ENCODE measurements around the gene CACFD1. TPM values are rescaled to one million over a fixed set of nuclear protein-coding genes. Genes with fewer than 3 reads are reported as not detected.

The CACFD1 gene
- total RNA-seq, 1 experiment from 2014 or later: 10.6 TPM

GRCh38 chr9:133518706-133519449 is 59.1 kb downstream of the CACFD1 start:
- POLR2A ChIA-PET (ENCODE audit: low non-redundant PET): no interaction called here

GRCh38 chr9:133519693-133520092 is 59.9 kb downstream of the CACFD1 start:
- TF ChIP-seq CTCF (conservative IDR thresholded peaks at IDR 0.05; ENCODE audit: low read depth, low read length) (no peak), EZH2 (IDR thresholded peaks at IDR 0.05; ENCODE audit: borderline replicate concordance, low read depth, low read length, poor library complexity, severe bottlenecking) (no peak)
- no peaks in the 10 kb centered on the region for H3K4me1 ChIP-seq (ENCODE audit: insufficient read depth, low read length, poor library complexity, severe bottlenecking)
- H3K36me3 ChIP-seq (ENCODE audit: insufficient read depth, low read length, poor library complexity, severe bottlenecking): no peaks in the 10 kb centered on the region
- BruUV-seq (replicated peaks): no TSS peak
- H3K27me3 ChIP-seq (replicated peaks; ENCODE audit: insufficient read depth, low read depth, low read length, poor library complexity): no peaks in the 10 kb centered on the region
- no peak for DNase-seq (ENCODE audit: low spot score)
- intact Hi-C loops (cut with micrococcal nuclease; ENCODE audit: unreplicated experiment): no loop called here
- no peaks in the 10 kb centered on the region for H3K9me3 ChIP-seq (ENCODE audit: low read depth, low read length, poor library complexity, severe bottlenecking)
- H3K4me3 ChIP-seq (ENCODE audit: low read depth, low read length, poor library complexity, severe bottlenecking): no peak overlapping the region
- ChIA-PET POLR2A (ENCODE audit: low non-redundant PET) (no interaction called here), CTCF (no interaction called here)
- no peak overlapping the region for H3K27ac ChIP-seq (ENCODE audit: low read depth, low read length, poor library complexity, severe bottlenecking)

More at GRCh38 chr9:133518706-133519449, 59.1 kb downstream of the CACFD1 start:
- no peak for TF ChIP-seq CTCF (conservative IDR thresholded peaks at IDR 0.05; ENCODE audit: low read depth, low read length)
- no peak for TF ChIP-seq EZH2 (IDR thresholded peaks at IDR 0.05; ENCODE audit: borderline replicate concordance, low read depth, low read length, poor library complexity, severe bottlenecking)
- Histone ChIP-seq H3K9me3 (ENCODE audit: low read depth, low read length, poor library complexity, severe bottlenecking) (no peaks in the 10 kb centered on the region), H3K4me1 (ENCODE audit: insufficient read depth, low read length, poor library complexity, severe bottlenecking) (no peaks in the 10 kb centered on the region), H3K27me3 (replicated peaks; ENCODE audit: insufficient read depth, low read depth, low read length, poor library complexity) (no peaks in the 10 kb centered on the region), H3K27ac (ENCODE audit: low read depth, low read length, poor library complexity, severe bottlenecking) (no peak overlapping the region), H3K4me3 (ENCODE audit: low read depth, low read length, poor library complexity, severe bottlenecking) (no peak overlapping the region), H3K36me3 (ENCODE audit: insufficient read depth, low read length, poor library complexity, severe bottlenecking) (no peaks in the 10 kb centered on the region)
- no peak for DNase-seq (ENCODE audit: low spot score)
- intact Hi-C loops (cut with micrococcal nuclease; ENCODE audit: unreplicated experiment): no loop called here
- CTCF ChIA-PET: no interaction called here
- no TSS peak for BruUV-seq (replicated peaks)

- CTCF ChIA-PET: no interaction called here
These were observed 60.5 kb downstream of the CACFD1 start for GRCh38 chr9:133520121-133520835.

More at GRCh38 chr9:133520121-133520835, 60.5 kb downstream of the CACFD1 start:
- no peaks in the 10 kb centered on the region for H3K36me3 ChIP-seq (ENCODE audit: insufficient read depth, low read length, poor library complexity, severe bottlenecking)
- intact Hi-C loops (cut with micrococcal nuclease; ENCODE audit: unreplicated experiment): no loop called here
- no peak for DNase-seq (ENCODE audit: low spot score)
- no peak for TF ChIP-seq EZH2 (IDR thresholded peaks at IDR 0.05; ENCODE audit: borderline replicate concordance, low read depth, low read length, poor library complexity, severe bottlenecking)
- H3K9me3 ChIP-seq (ENCODE audit: low read depth, low read length, poor library complexity, severe bottlenecking): no peaks in the 10 kb centered on the region
- no peak overlapping the region for H3K4me3 ChIP-seq (ENCODE audit: low read depth, low read length, poor library complexity, severe bottlenecking)
- no peaks in the 10 kb centered on the region for H3K27me3 ChIP-seq (replicated peaks; ENCODE audit: insufficient read depth, low read depth, low read length, poor library complexity)
- POLR2A ChIA-PET (ENCODE audit: low non-redundant PET): no interaction called here
- H3K4me1 ChIP-seq (ENCODE audit: insufficient read depth, low read length, poor library complexity, severe bottlenecking): no peaks in the 10 kb centered on the region
- H3K27ac ChIP-seq (ENCODE audit: low read depth, low read length, poor library complexity, severe bottlenecking): no peak overlapping the region
- BruUV-seq (replicated peaks): no TSS peak

Other genes with a start within 250 kb of the CACFD1 start
- gene ABO, start 184.8 kb upstream of the CACFD1 start, total RNA-seq (2021): not detected in 2 replicates
- gene SURF6, start 123.8 kb upstream of the CACFD1 start, total RNA-seq (2021): 34.7 and 36.6 TPM in 2 replicates
- gene MED22, start 111.8 kb upstream of the CACFD1 start, total RNA-seq (2021): 46.2 and 49.6 TPM in 2 replicates
- gene RPL7A, start 111.8 kb upstream of the CACFD1 start, total RNA-seq (2021): 1,920 and 1,940 TPM in 2 replicates
- 41.6 and 53.3 TPM in 2 replicates for gene SURF1, start 103.5 kb upstream of the CACFD1 start, total RNA-seq (2021)
- 35.0 and 42.0 TPM in 2 replicates for gene SURF2, start 103.4 kb upstream of the CACFD1 start, total RNA-seq (2021)
- 201 and 214 TPM in 2 replicates for gene SURF4, start 83.9 kb upstream of the CACFD1 start, total RNA-seq (2021)
- gene STKLD1, start 83.6 kb upstream of the CACFD1 start, total RNA-seq (2021): 0.52 and 1.5 TPM in 2 replicates
- 32.0 and 35.9 TPM in 2 replicates for gene REXO4, start 42.0 kb upstream of the CACFD1 start, total RNA-seq (2021)
- gene ADAMTS13, start 37.6 kb upstream of the CACFD1 start, total RNA-seq (2021): 1.3 and 3.1 TPM in 2 replicates
- gene SLC2A6, start 19.1 kb downstream of the CACFD1 start, total RNA-seq (2021): 1.8 and 2.7 TPM in 2 replicates
- not detected in 2 replicates for gene MYMK, start 65.0 kb downstream of the CACFD1 start, total RNA-seq (2021)
- 0.06 TPM in 1 of 2 replicates, not detected in the other for gene ADAMTSL2, start 74.7 kb downstream of the CACFD1 start, total RNA-seq (2021)
- not detected in 2 replicates for gene FAM163B, start 149.4 kb downstream of the CACFD1 start, total RNA-seq (2021)
- not detected in 2 replicates for gene DBH, start 176.4 kb downstream of the CACFD1 start, total RNA-seq (2021)